Transverse colon (tissue), 4 donors: ENCODE results near the gene GSDME. TPM values are rescaled to one million over a fixed set of nuclear protein-coding genes. Genes with fewer than 3 reads are reported as not detected.

Experiments used
- total RNA-seq, 4 donors: library from RNA; depleted of rRNA; stranded (reverse); fragments of >200 nt; gene quantifications; one replicate each; pipeline ENCODE4 v1.1.0, GENCODE V29; 2016

The GSDME gene
- total RNA-seq, 4 donors from 2014 or later, result 2.2 to 5.2 TPM; not detected in 2

Other genes starting within 250 kb of the GSDME start
- gene PALS2, start 184.0 kb downstream of the GSDME start, total RNA-seq, result 1 to 10 TPM in 3 of 4 donors, under 1 TPM in 1; 0.60 to 6.4 (median 4.9) TPM
- gene OSBPL3, start 222.7 kb upstream of the GSDME start, total RNA-seq, result 10 to 100 TPM in 1 of 4 donors, 1 to 10 TPM in 3; 6.7 to 20.6 (median 8.0) TPM